ENCODE data around the gene ATXN10.

ATXN10 gene

GRCh38 chr22:45843986-45844385 lies 172.4 kb downstream of the ATXN10 start:
- no peak for DNase-seq (ENCODE audit: low read depth)
- no peak overlapping the region for H3K4me3 ChIP-seq (ENCODE audit: control insufficient read depth, low read depth, low read length)
- TF ChIP-seq, protein P1, sequence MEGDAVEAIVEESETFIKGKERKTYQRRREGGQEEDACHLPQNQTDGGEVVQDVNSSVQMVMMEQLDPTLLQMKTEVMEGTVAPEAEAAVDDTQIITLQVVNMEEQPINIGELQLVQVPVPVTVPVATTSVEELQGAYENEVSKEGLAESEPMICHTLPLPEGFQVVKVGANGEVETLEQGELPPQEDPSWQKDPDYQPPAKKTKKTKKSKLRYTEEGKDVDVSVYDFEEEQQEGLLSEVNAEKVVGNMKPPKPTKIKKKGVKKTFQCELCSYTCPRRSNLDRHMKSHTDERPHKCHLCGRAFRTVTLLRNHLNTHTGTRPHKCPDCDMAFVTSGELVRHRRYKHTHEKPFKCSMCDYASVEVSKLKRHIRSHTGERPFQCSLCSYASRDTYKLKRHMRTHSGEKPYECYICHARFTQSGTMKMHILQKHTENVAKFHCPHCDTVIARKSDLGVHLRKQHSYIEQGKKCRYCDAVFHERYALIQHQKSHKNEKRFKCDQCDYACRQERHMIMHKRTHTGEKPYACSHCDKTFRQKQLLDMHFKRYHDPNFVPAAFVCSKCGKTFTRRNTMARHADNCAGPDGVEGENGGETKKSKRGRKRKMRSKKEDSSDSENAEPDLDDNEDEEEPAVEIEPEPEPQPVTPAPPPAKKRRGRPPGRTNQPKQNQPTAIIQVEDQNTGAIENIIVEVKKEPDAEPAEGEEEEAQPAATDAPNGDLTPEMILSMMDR (conservative IDR thresholded peaks at IDR 0.05; ENCODE audit: control insufficient read depth, insufficient read depth, low read depth, low read length): no peak

- DNase-seq (ENCODE audit: low read depth): no peak
- TF ChIP-seq, protein P1 (conservative IDR thresholded peaks at IDR 0.05; ENCODE audit: control insufficient read depth, insufficient read depth, low read depth, low read length): no peak
- H3K4me3 ChIP-seq (ENCODE audit: control insufficient read depth, low read depth, low read length): no peak overlapping the region
These were observed 173.4 kb downstream of the ATXN10 start for GRCh38 chr22:45845076-45845487.

GRCh38 chr22:45846952-45847351 lies 175.3 kb downstream of the ATXN10 start:
- TF ChIP-seq, protein P1 (conservative IDR thresholded peaks at IDR 0.05; ENCODE audit: control insufficient read depth, insufficient read depth, low read depth, low read length): no peak
- no peak for DNase-seq (ENCODE audit: low read depth)
- no peak overlapping the region for H3K4me3 ChIP-seq (ENCODE audit: control insufficient read depth, low read depth, low read length)

- TF ChIP-seq, protein P1 (conservative IDR thresholded peaks at IDR 0.05; ENCODE audit: control insufficient read depth, insufficient read depth, low read depth, low read length): no peak
- H3K4me3 ChIP-seq (ENCODE audit: control insufficient read depth, low read depth, low read length): no peak overlapping the region
- DNase-seq (ENCODE audit: low read depth): no peak
These were observed 177.3 kb downstream of the ATXN10 start for GRCh38 chr22:45848904-45849303.

DNA sequence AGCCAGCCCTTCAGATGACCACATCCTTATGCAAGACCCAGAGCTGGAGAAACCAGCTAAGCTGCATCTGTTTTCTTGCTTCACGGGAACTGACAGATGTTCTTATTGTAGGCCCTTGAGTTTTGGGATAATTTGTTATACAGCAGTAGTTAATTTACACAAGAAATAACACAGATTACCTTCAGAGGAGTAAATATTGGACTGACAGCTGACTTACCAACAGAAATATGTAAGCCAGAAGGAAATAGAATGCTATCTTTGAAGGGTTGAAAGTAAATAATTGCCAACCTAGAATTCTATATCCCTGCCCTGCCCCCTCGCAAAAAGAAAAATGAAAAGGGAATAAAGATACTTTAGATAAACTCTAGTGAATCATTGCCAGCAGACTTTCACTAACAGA lies 181.2 kb downstream of the ATXN10 start:
- no peak overlapping the region for H3K4me3 ChIP-seq (ENCODE audit: control insufficient read depth, low read depth, low read length)
- TF ChIP-seq, protein P1 (conservative IDR thresholded peaks at IDR 0.05; ENCODE audit: control insufficient read depth, insufficient read depth, low read depth, low read length): no peak
- DNase-seq (ENCODE audit: low read depth): no peak

GRCh38 chr22:45855961-45856360 lies 184.3 kb downstream of the ATXN10 start:
- TF ChIP-seq, protein P1 (conservative IDR thresholded peaks at IDR 0.05; ENCODE audit: control insufficient read depth, insufficient read depth, low read depth, low read length): no peak
- no peak for DNase-seq (ENCODE audit: low read depth)
- no peak overlapping the region for H3K4me3 ChIP-seq (ENCODE audit: control insufficient read depth, low read depth, low read length)

GRCh38 chr22:45857519-45857918 lies 185.9 kb downstream of the ATXN10 start:
- no peak overlapping the region for H3K4me3 ChIP-seq (ENCODE audit: control insufficient read depth, low read depth, low read length)
- TF ChIP-seq, protein P1 (conservative IDR thresholded peaks at IDR 0.05; ENCODE audit: control insufficient read depth, insufficient read depth, low read depth, low read length): no peak
- DNase-seq (ENCODE audit: low read depth): no peak

Measured in fibroblast of mammary gland (primary cell).